Activated CD8-positive, alpha-beta T cell treated with anti-CD3 and anti-CD28 coated beads for 36 hours (primary cell): ENCODE results near the gene RNF167. TPM values are rescaled to one million over a fixed set of nuclear protein-coding genes. Genes with fewer than 3 reads are reported as not detected.

Experiments used
- ATAC-seq: fragments of 200-7000 bp; cut with Tn5 transposase; one replicate; pipeline ENCODE4 v1.10.0; 2021; ENCODE audit warnings: mild to moderate bottlenecking, moderate library complexity
- CTCF ChIA-PET: fragments of 350-600 bp; sonication (Branson Sonifier 250); formaldehyde crosslinking; loops from one replicate; lab custom pipeline; 2021; ENCODE audit warnings: antibody characterized with exemption; lab: Charles Lee
- POLR2A ChIA-PET: fragments of 350-600 bp; sonication (Branson Sonifier 250); formaldehyde crosslinking; loops from one replicate; lab custom pipeline; 2021; ENCODE audit warnings: antibody characterized with exemption; lab: Charles Lee
- DNase-seq: peaks from one replicate; pipeline ENCODE4 v3.0.0-alpha.2; 2020
- H3K27ac Mint-ChIP-seq: one replicate; pipeline ENCODE4 v1.8.0; 2021; ENCODE audit warnings: mild to moderate bottlenecking, mixed read lengths
- H3K27me3 Mint-ChIP-seq: one replicate; pipeline ENCODE4 v1.8.0; 2021; ENCODE audit warnings: mixed read lengths
- H3K36me3 Mint-ChIP-seq: one replicate; pipeline ENCODE4 v1.8.0; 2021; ENCODE audit warnings: low read depth, mixed read lengths
- H3K4me1 Mint-ChIP-seq: one replicate; pipeline ENCODE4 v1.8.0; 2021; ENCODE audit warnings: low read depth, mixed read lengths
- H3K4me3 Mint-ChIP-seq: one replicate; pipeline ENCODE4 v1.8.0; 2021; ENCODE audit warnings: mild to moderate bottlenecking, moderate library complexity, mixed read lengths
- H3K9me3 Mint-ChIP-seq: one replicate; pipeline ENCODE4 v1.8.0; 2021; ENCODE audit warnings: mixed read lengths
- intact Hi-C: fragments of 100-400 bp; cut with micrococcal nuclease; formaldehyde crosslinking; loops from one replicate; pipeline ENCODE4 v1.10.0; 2022
- total RNA-seq, 2 experiments: library from RNA; stranded (reverse); gene quantifications; one replicate each; pipeline ENCODE4 v1.2.3, GENCODE V29; 2021
- TF ChIP-seq, protein P1 (sequence below): fragments of 200-600 bp; IDR thresholded peaks from one replicate; pipeline ENCODE4 v1.8.0; 2022; ENCODE audit warnings: antibody characterized with exemption, mild to moderate bottlenecking

RNF167 gene
- total RNA-seq, 2 experiments from 2014 or later: 144 to 152 TPM

DNA sequence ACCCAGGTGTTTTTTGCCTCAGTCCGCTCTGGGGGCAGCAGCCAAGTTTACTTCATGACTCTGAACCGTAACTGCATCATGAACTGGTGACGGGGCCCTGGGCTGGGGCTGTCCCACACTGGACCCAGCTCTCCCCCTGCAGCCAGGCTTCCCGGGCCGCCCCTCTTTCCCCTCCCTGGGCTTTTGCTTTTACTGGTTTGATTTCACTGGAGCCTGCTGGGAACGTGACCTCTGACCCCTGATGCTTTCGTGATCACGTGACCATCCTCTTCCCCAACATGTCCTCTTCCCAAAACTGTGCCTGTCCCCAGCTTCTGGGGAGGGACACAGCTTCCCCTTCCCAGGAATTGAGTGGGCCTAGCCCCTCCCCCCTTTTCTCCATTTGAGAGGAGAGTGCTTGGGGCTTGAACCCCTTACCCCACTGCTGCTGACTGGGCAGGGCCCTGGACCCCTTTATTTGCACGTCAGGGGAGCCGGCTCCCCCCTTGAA lies 42.8 kb upstream of the RNF167 start:
- POLR2A ChIA-PET: interaction anchor here (0.7 kb wide), 1 partner anchor 193 kb away, joined by 4 read pairs; the partner anchor contains the start of gene PELP1
- H3K4me1 Mint-ChIP-seq: peaks cover 12% of the 10 kb centered on the region
- H3K36me3 Mint-ChIP-seq: peaks cover 19% of the 10 kb centered on the region
- intact Hi-C loops: no loop called here
- no peak overlapping the region for H3K27ac Mint-ChIP-seq
- CTCF ChIA-PET: interaction anchor here (1.3 to 1.5 kb wide), 2 partner anchors 12 to 108 kb away, joined by 3 to 4 read pairs; no protein-coding TSS in a partner anchor
- ATAC-seq (no peak), DNase-seq (no peak)
- TF ChIP-seq, protein P1, sequence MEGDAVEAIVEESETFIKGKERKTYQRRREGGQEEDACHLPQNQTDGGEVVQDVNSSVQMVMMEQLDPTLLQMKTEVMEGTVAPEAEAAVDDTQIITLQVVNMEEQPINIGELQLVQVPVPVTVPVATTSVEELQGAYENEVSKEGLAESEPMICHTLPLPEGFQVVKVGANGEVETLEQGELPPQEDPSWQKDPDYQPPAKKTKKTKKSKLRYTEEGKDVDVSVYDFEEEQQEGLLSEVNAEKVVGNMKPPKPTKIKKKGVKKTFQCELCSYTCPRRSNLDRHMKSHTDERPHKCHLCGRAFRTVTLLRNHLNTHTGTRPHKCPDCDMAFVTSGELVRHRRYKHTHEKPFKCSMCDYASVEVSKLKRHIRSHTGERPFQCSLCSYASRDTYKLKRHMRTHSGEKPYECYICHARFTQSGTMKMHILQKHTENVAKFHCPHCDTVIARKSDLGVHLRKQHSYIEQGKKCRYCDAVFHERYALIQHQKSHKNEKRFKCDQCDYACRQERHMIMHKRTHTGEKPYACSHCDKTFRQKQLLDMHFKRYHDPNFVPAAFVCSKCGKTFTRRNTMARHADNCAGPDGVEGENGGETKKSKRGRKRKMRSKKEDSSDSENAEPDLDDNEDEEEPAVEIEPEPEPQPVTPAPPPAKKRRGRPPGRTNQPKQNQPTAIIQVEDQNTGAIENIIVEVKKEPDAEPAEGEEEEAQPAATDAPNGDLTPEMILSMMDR: no peak
- no peaks in the 10 kb centered on the region for H3K27me3 Mint-ChIP-seq
- H3K4me3 Mint-ChIP-seq: no peak overlapping the region
- H3K9me3 Mint-ChIP-seq: no peaks in the 10 kb centered on the region

DNA sequence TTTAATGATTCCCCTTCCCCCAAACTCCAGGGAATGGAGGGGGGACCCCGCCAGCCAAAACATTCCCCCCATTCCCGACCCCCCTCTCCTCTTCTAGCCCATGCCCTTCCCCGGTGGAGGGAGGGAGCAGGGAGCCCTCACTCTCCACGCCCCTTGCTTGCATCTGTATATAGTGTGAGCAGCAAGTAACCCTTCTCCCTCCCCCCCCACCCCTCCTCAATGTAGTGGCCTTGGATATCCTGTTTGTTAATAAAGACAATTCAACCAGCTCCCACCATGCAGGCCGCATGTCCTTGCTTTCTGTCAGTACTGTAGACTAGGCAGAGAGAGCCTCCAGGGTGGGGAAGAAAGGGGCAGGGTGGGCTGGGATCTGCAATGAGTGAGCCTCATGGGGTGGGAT lies 42.3 kb upstream of the RNF167 start:
- Mint-ChIP-seq H3K27me3 (no peaks in the 10 kb centered on the region), H3K27ac (no peak overlapping the region), H3K4me1 (peaks cover 17% of the 10 kb centered on the region), H3K36me3 (peaks cover 21% of the 10 kb centered on the region), H3K9me3 (no peaks in the 10 kb centered on the region), H3K4me3 (no peak overlapping the region)
- TF ChIP-seq, protein P1: no peak
- CTCF ChIA-PET: interaction anchor here (1.3 kb wide), 1 partner anchor 108 kb away, joined by 4 read pairs; no protein-coding TSS in a partner anchor
- ATAC-seq (no peak), DNase-seq (no peak)
- POLR2A ChIA-PET: no interaction called here
- intact Hi-C loops: no loop called here

DNA sequence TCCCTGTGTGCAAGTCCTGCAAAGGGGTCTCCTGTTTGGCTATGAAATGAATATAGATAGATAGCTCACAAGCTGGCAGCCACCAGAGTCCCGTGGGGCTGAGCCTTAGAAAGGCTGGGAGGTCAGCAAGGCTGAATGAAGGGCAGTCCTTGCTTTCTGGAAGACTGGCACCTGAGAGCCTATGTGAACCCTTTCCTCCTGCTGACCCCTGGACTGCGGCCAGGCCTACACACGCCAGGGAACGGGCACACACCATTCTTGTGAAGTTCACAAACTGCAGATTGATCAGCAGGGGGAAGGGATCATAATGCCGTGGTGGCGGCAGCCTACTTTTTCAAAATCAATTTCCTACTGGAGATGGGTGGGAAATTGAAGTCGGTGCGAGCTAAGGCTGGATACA lies 41.7 kb upstream of the RNF167 start:
- ATAC-seq (no peak), DNase-seq (no peak)
- intact Hi-C loops: no loop called here
- POLR2A ChIA-PET: interaction anchor here (0.6 to 5.8 kb wide), 4 partner anchors 43 to 200 kb away, joined by 4 to 41 read pairs (median 18); partner anchors contain the start of genes PELP1, PFN1, RNF167 and SLC25A11
- no peaks in the 10 kb centered on the region for H3K27me3 Mint-ChIP-seq
- H3K9me3 Mint-ChIP-seq: no peaks in the 10 kb centered on the region
- CTCF ChIA-PET: interaction anchor here (1.0 to 2.5 kb wide), 5 partner anchors 10 to 331 kb away, joined by 3 to 23 read pairs (median 5); no protein-coding TSS in a partner anchor
- H3K36me3 Mint-ChIP-seq: peaks cover 21% of the 10 kb centered on the region
- H3K4me1 Mint-ChIP-seq: peaks cover 23% of the 10 kb centered on the region
- no peak overlapping the region for H3K27ac Mint-ChIP-seq
- H3K4me3 Mint-ChIP-seq: peak overlapping the region; percentile 94
- TF ChIP-seq, protein P1: no peak

DNA sequence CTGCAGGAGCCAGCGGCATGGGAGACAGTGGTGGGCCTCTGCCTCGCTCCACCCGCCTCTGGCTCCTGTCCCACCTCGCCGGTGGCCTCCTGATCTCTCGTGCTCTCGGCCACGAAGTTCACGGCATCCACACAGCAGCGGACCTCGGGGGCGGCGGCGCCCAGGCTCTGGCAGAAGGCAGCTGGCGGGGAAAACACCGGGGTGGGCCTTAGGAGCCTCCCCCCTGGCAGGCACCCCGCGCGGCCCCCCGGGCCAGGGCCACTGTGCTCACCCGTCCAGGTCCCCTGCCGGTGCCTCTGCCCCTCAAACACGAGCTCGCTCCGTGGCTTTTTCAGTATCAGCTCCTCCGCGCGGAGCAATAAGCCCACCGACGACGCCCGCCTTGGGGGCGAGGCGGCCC lies 41.1 kb upstream of the RNF167 start:
- Mint-ChIP-seq H3K9me3 (no peaks in the 10 kb centered on the region), H3K4me1 (peaks cover 27% of the 10 kb centered on the region), H3K36me3 (peaks cover 21% of the 10 kb centered on the region), H3K27ac (no peak overlapping the region), H3K27me3 (no peaks in the 10 kb centered on the region), H3K4me3 (peak overlapping the region; percentile 94)
- DNase-seq (peak; percentile 33), ATAC-seq (peak; percentile 2)
- intact Hi-C loops: no loop called here
- ChIA-PET POLR2A (interaction anchor here (0.6 to 5.8 kb wide), 11 partner anchors 8 to 199 kb away, joined by 3 to 41 read pairs (median 7); partner anchors contain the start of genes PELP1, PFN1, PLD2 and RNF167), CTCF (interaction anchor here (1.0 to 2.5 kb wide), 8 partner anchors 8 to 332 kb away, joined by 3 to 23 read pairs (median 5); no protein-coding TSS in a partner anchor)
- TF ChIP-seq, protein P1: no peak
